HG03571 (cell line): ENCODE data around the gene ADCY7.
"Not testable (repeated sequence)": the region's sequence is repeated elsewhere in the genome, so short reads cannot be mapped to it uniquely, and the experiment has no call there.

Source experiments
- ATAC-seq: cut with Tn5 transposase; IDR thresholded peaks from one replicate; pipeline ENCODE4 v1.9.1; 2021; ENCODE audit not compliant: unreplicated experiment

Gene ADCY7

GRCh38 chr16:50266337-50267091 lies at the start of gene ADCY7:
Gene ADCY7 (plus strand): TSS chr16:50266551. CDS start chr16:50288180, 21,629 bp downstream.
- peak; percentile 90 for ATAC-seq

GRCh38 chr16:50219402-50219975 lies 46.9 kb upstream of the ADCY7 start:
- ATAC-seq, result no peak

- ATAC-seq, result no peak
Observed at GRCh38 chr16:50224286-50224685, 42.1 kb upstream of the ADCY7 start.

GRCh38 chr16:50227120-50227519 lies 39.2 kb upstream of the ADCY7 start:
- no peak for ATAC-seq

DNA sequence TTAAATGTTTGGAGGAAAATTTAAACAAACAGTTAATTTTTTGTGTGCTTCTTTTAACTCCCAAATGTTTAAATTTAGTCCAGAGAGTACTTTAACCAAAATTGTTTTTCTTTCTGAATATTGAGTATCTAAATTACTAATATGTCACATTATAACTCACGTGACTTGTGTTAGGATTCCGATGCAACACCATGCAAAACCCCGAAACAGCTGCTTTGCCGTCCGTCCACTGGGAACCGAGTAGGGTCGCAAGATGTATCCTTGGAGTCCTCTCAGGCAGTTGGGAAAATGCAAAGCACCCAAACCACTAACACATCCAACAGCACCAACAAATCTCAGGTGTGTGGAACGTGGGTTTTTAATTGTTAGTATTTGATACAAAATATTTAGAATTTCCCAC lies 38.7 kb upstream of the ADCY7 start:
- ATAC-seq, result no peak

DNA sequence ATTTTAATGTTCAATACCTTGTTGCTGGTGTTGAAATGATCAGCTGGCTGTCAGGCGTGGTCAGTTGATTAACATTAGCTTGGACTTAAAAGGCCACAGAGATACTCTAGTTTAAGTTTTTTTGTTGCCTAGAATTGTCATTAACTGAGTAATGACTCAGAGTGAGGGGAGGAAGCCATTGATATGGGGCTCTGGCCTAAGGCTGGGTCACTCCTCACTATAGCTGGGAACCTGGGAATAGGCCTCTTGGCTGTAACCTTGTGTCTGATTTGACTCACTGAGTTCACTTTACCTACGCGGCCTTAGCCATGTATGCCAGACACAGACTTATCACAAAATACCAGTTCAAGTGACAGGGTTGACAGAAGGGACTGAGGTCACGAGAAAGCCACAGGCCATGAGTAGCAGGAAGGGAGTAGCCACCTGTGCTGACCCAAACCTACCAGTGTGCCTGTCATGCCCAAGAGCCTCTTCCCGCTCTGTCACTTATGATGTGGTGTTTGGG lies 37.9 kb upstream of the ADCY7 start:
- no peak for ATAC-seq

DNA sequence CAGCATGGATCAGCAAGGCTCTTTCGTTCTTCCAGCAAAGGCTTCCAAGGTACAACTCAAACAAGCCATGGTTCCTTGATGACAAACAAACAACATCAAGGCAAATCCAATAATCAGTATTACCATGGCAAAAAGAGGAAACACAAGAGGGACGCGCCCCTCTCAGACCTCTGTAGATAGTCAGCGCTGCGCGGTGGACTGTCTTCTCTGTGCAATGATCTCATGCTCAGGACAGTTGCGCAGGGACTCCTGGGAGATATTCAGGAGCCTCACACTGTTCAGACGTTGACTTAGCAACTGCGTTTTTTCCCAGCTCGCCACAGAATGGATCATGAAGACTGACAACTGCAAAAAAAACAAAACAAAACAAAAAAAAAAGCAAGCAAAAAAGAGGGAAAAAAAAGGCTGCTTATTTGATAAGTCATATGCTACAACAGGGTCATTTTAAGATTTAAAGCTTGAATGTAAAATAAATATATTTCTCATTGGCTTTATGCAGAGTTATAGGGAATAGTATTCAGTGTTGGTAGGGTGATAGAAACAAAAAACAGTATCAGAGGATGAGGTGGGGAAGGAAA lies 37.1 kb upstream of the ADCY7 start:
- no peak for ATAC-seq

DNA sequence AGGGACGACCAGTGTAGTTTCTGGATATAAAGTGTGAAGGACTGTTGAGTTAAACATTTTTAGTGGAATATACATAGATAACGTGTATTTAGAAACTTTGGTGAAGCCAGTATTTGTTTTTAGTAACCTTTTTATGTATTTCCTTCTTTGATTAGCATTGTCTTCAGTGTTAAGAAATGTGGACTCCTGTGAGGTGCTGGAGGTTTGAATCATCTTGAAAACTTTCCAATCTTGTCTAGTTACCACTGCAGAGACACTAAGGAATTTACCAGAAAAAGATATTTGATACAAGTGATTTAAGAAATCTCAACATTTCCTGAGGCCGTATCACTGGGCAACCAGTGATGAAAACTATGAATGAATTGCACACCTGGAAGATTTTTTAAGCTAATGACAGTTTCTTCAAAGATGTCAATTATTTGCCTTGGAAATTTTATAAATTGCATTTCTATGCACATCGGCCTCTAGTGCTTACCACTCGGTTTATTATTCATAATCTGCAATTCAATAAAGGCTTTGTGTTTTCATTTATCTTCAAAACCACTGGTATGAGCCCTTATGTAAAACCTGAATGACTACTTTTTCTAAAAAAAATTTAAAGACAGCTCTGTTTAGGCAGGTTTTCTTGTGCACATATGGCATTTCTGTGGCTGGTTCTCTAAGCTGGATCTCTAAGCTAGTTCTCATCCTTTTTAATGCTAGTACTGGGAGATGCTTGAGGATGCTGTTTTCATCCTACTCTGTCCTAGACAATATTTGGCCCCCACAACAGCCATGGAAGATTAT lies 31.4 kb upstream of the ADCY7 start:
- ATAC-seq, result no peak

GRCh38 chr16:50235581-50235980 lies 30.8 kb upstream of the ADCY7 start:
- no peak for ATAC-seq

- ATAC-seq, result no peak
Observed at GRCh38 chr16:50238314-50238713, 28.0 kb upstream of the ADCY7 start.

DNA sequence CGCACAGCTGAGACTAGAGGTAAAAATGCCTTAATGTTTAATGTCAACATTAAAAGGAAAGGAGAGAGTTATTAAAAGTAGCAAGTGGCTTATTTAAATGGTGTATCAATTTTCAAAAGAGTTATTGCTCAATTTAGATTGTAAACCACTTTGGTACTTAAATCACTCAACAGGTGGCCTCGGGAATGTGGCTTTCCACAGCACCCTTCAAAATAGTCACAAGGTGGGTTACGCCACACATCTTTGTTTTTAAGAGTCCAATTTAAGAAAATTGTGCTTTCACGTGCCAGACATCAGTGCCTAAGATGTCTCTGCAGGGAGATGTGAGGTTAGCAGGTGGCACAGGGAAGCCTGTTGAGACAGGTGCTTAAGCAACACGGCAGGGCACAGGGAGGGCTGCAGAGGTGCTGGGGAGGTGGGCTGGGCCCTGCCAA lies 27.5 kb upstream of the ADCY7 start:
- no peak for ATAC-seq

GRCh38 chr16:50243024-50243423 lies 23.3 kb upstream of the ADCY7 start:
- ATAC-seq, result not testable (repeated sequence)

- ATAC-seq, result no peak
Observed at GRCh38 chr16:50244140-50244503, 22.2 kb upstream of the ADCY7 start.

GRCh38 chr16:50244504-50245416 lies 21.6 kb upstream of the ADCY7 start:
- no peak for ATAC-seq

- peak; percentile 81 for ATAC-seq
Observed at GRCh38 chr16:50245417-50246298, 20.7 kb upstream of the ADCY7 start.

GRCh38 chr16:50246299-50247122 lies 19.8 kb upstream of the ADCY7 start:
- ATAC-seq, result peak; percentile 26

- no peak for ATAC-seq
Observed at GRCh38 chr16:50247123-50247905, 19.0 kb upstream of the ADCY7 start.
